Natural killer cell (primary cell): ENCODE results near the gene SIK3. TPM values are rescaled to one million over a fixed set of nuclear protein-coding genes. Genes with fewer than 3 reads are reported as not detected.
A peak's percentile ranks its signal among the peaks of the same experiment; 100 is the strongest.

Source experiments
- ATAC-seq, 3 donors: fragments of 150-1000 bp in 2 of 3; fragments of 200-7000 bp in 1 of 3; cut with Tn5 transposase; 1 replicate in 1 of 3; 2 replicates in 2 of 3; pipeline ENCODE4 v1.10.0; 2021; ENCODE audit warnings: mild to moderate bottlenecking in 2 of 3, moderate library complexity in 2 of 3
- DNase-seq, 2 donors: peaks; one replicate each; pipeline versions ENCODE4 v3.0.0 to v3.0.0-alpha.2; 2013 to 2021; ENCODE audit warnings: mixed read lengths in 1 of 2
- H3K27ac ChIP-seq: one replicate; pipeline ENCODE4 v1.5.1; 2013; ENCODE audit warnings: mild to moderate bottlenecking, low read length
- H3K27me3 ChIP-seq: one replicate; pipeline ENCODE4 v1.6.1; 2013; ENCODE audit warnings: low read length; ENCODE audit not compliant: control insufficient read depth, insufficient read depth
- H3K36me3 ChIP-seq: one replicate; pipeline ENCODE4 v1.6.1; 2013; ENCODE audit warnings: low read length; ENCODE audit not compliant: control insufficient read depth, insufficient read depth
- H3K4me1 ChIP-seq: one replicate; pipeline ENCODE4 v1.6.1; 2013; ENCODE audit warnings: low read length; ENCODE audit not compliant: control insufficient read depth, insufficient read depth
- H3K4me3 ChIP-seq: one replicate; pipeline ENCODE4 v1.5.1; 2013; ENCODE audit warnings: low read length
- H3K9me3 ChIP-seq: one replicate; pipeline ENCODE4 v1.6.1; 2013; ENCODE audit warnings: low read length; ENCODE audit not compliant: control insufficient read depth, insufficient read depth
- H3K27ac Mint-ChIP-seq, 2 donors: one replicate each; pipeline ENCODE4 v1.8.0; 2022; ENCODE audit warnings: mild to moderate bottlenecking in 2 of 2, mixed read lengths in 2 of 2, moderate library complexity in 1 of 2
- H3K27me3 Mint-ChIP-seq, 2 donors: one replicate each; pipeline ENCODE4 v1.8.0; 2022; ENCODE audit warnings: low read depth in 2 of 2, mixed read lengths in 2 of 2
- H3K36me3 Mint-ChIP-seq: one replicate; pipeline ENCODE4 v1.8.0; 2022; ENCODE audit warnings: mixed read lengths
- H3K4me1 Mint-ChIP-seq, 2 donors: one replicate each; pipeline ENCODE4 v1.8.0; 2022; ENCODE audit warnings: mixed read lengths in 2 of 2
- H3K4me3 Mint-ChIP-seq: one replicate; pipeline ENCODE4 v1.8.0; 2022; ENCODE audit warnings: mild to moderate bottlenecking, moderate library complexity, mixed read lengths
- H3K9me3 Mint-ChIP-seq, 2 donors: one replicate each; pipeline ENCODE4 v1.8.0; 2022; ENCODE audit warnings: mixed read lengths in 2 of 2
- WGBS: methylation state at CpG from one replicate; pipeline ENCODE4 v1.1.7; 2013; ENCODE audit warnings: missing lambda C conversion rate; ENCODE audit not compliant: insufficient coverage; 5-methylcytosine and 5-hydroxymethylcytosine counted together
- intact Hi-C: fragments of 100-400 bp; cut with micrococcal nuclease; formaldehyde crosslinking; loops from one replicate; pipeline ENCODE4 v1.14.2; 2022
- total RNA-seq, 4 donors: library from RNA; stranded (reverse); fragments of 120-200 nt in 1 of 4; gene quantifications; one replicate each; pipeline versions ENCODE4 v1.2.3 to v1.2.4, GENCODE V29; 2013 to 2022
- TF ChIP-seq, protein P1 (sequence below): fragments of 200-600 bp; IDR thresholded peaks from one replicate; pipeline ENCODE4 v1.8.0; 2022; ENCODE audit warnings: antibody characterized with exemption

SIK3 gene
- total RNA-seq, 3 donors from 2014 or later (not counting 1 experiment from before 2014, with no cell fraction given) = 71.6 to 120 (median 119) TPM

DNA sequence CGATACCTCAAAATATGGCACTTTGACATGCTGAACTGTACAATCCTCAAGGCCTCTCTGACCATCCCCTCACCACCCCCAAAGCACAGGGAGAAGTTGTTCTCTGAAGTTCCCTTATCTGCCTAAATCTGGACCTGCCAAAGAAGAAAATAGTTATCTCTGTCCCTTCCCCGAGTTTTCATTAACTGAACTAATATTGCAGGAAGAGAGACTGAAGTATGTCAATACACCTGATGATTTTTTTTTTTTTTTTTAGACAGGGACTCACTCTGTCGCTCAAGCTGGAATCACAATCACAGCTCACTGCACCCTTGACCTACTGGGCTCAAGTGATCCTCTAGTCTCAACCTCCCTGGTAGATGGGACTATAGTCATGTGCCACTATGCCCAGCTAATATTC is 75.0 kb downstream of the SIK3 start:
- Histone ChIP-seq H3K36me3 (no peaks in the 10 kb centered on the region), H3K4me3 (no peak overlapping the region), H3K27me3 (no peaks in the 10 kb centered on the region), H3K27ac (peak overlapping the region; percentile 51), H3K9me3 (no peaks in the 10 kb centered on the region), H3K4me1 (peaks cover 39% of the 10 kb centered on the region)
- ATAC-seq (no peak), DNase-seq (no peak)
- Mint-ChIP-seq H3K9me3 (no peaks in the 10 kb centered on the region), H3K27ac (peak overlapping the region; percentile 53 to 74), H3K36me3 (no peaks in the 10 kb centered on the region), H3K27me3 (no peaks in the 10 kb centered on the region), H3K4me1 (peaks cover 59 to 66% of the 10 kb centered on the region in 2 donors), H3K4me3 (no peak overlapping the region)
- WGBS = 83% methylated on average over 1 of the region's 3 CpGs
- intact Hi-C loops = no loop called here
- TF ChIP-seq, protein P1, sequence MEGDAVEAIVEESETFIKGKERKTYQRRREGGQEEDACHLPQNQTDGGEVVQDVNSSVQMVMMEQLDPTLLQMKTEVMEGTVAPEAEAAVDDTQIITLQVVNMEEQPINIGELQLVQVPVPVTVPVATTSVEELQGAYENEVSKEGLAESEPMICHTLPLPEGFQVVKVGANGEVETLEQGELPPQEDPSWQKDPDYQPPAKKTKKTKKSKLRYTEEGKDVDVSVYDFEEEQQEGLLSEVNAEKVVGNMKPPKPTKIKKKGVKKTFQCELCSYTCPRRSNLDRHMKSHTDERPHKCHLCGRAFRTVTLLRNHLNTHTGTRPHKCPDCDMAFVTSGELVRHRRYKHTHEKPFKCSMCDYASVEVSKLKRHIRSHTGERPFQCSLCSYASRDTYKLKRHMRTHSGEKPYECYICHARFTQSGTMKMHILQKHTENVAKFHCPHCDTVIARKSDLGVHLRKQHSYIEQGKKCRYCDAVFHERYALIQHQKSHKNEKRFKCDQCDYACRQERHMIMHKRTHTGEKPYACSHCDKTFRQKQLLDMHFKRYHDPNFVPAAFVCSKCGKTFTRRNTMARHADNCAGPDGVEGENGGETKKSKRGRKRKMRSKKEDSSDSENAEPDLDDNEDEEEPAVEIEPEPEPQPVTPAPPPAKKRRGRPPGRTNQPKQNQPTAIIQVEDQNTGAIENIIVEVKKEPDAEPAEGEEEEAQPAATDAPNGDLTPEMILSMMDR = no peak

DNA sequence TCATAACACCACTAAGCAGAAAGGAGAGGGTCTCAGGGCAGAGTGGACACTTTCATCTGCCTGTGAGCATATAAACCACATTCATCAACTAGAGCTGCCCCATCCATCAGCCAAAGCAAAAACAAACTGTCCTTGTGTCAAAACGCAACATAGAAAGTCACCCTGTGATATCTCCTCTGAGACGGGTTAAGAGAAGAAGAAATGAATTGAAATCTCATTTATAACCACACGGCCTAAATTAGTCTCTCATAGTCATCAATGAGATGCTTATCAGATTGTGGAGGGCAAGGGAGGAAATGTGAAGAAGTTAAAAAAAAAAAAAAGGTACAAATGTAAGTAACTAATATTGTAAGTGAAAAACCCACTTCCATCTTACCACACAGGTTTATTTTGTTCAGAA is 75.7 kb downstream of the SIK3 start:
- H3K27ac ChIP-seq = peak overlapping the region; percentile 51

DNA sequence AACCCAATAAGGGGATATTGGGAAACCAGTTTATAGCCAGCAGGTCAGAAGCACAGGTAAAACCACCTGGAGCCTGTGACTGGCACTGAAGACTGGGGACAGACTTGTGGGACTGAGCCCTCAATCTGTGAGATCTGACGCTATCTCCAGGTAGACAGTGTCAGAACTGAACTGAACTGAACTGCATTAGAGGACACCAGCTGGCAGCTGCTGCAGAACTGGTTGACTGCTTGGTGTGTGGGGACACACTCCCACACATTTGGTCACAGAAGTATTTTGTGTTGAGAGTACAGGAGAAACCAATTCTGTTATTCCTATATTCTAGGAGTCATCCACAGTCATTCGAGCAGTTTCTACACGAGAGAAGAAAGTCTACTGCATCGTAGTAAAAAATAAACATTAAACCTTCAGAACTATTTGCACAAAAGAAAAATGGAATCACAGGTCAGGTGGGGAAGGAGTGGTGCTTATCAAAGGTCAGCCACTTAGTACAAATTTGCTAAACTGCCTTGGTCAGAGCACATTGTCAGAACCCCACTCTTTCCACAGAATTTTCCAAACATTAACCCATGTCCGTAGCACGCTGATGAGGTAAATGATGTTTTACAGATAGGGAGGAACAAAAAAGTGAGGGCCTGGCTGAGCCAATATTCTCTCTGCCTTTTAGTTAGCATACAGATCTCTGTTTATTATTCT is 77.2 kb downstream of the SIK3 start:
- Histone ChIP-seq H3K9me3 (no peaks in the 10 kb centered on the region), H3K27me3 (no peaks in the 10 kb centered on the region), H3K4me1 (peaks cover 39% of the 10 kb centered on the region), H3K4me3 (no peak overlapping the region), H3K36me3 (no peaks in the 10 kb centered on the region), H3K27ac (no peak overlapping the region)
- peak overlapping the region; percentile 37 to 42 for H3K27ac Mint-ChIP-seq
- DNase-seq (no peak), ATAC-seq (no peak)
- intact Hi-C loops = no loop called here
- 62% methylated on average over 2 of the region's 6 CpGs for WGBS
- TF ChIP-seq, protein P1 = no peak
- no peaks in the 10 kb centered on the region for H3K36me3 Mint-ChIP-seq
- no peaks in the 10 kb centered on the region for H3K27me3 Mint-ChIP-seq
- no peaks in the 10 kb centered on the region for H3K9me3 Mint-ChIP-seq
- H3K4me3 Mint-ChIP-seq = no peak overlapping the region
- peaks cover 61 to 65% of the 10 kb centered on the region in 2 donors for H3K4me1 Mint-ChIP-seq

More for the DNA sequence above, 75.7 kb downstream of the SIK3 start:
- Mint-ChIP-seq H3K4me3 (peak overlapping the region; percentile 57), H3K4me1 (peaks cover 61 to 62% of the 10 kb centered on the region in 2 donors), H3K27ac (peak overlapping the region; percentile 53 to 74), H3K27me3 (no peaks in the 10 kb centered on the region), H3K9me3 (no peaks in the 10 kb centered on the region), H3K36me3 (no peaks in the 10 kb centered on the region)
- ATAC-seq = peak; percentile 33 to 42 (median 33)
- WGBS = 17% methylated on average over 1 of the region's 3 CpGs
- Histone ChIP-seq H3K4me3 (no peak overlapping the region), H3K9me3 (no peaks in the 10 kb centered on the region), H3K36me3 (no peaks in the 10 kb centered on the region), H3K4me1 (peaks cover 39% of the 10 kb centered on the region), H3K27me3 (no peaks in the 10 kb centered on the region)
- TF ChIP-seq, protein P1 = no peak
- intact Hi-C loops = no loop called here
- peak in 1 of 2 donors; percentile 56 for DNase-seq
